ENCODE data around the gene DSCAML1.

Gene DSCAML1

GRCh38 chr11:117480221-117480620 is 316.8 kb downstream of the DSCAML1 start:
- no peak for DNase-seq

- DNase-seq = no peak
Observed at GRCh38 chr11:117479372-117479771, 317.6 kb downstream of the DSCAML1 start.

GRCh38 chr11:117478926-117479325 is 318.1 kb downstream of the DSCAML1 start:
- no peak for DNase-seq

GRCh38 chr11:117478126-117478860 is 318.7 kb downstream of the DSCAML1 start:
- no peak for DNase-seq

DNA sequence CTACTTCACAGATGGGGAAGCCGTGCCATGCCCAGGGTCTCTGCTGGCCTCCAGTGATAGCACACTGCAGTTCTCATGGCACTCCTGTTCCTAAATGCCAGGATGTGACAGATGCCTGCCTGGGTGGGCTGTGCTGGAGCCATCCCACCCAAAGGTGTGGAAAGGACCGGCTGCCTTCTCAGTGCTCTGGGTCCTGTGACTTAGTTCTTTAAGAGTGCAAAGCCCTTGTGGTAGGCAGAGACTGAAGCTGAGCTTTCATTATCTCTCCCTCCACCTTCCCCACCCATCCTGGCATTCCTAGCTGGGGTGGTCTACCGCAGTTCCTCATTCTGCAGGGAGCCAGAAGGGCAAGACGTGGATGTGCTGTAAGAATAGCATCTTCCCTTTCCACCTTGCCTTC is 319.3 kb downstream of the DSCAML1 start:
- no peak for DNase-seq

GRCh38 chr11:117476531-117477142 is 320.4 kb downstream of the DSCAML1 start:
- DNase-seq = no peak

GRCh38 chr11:117475716-117476530 is 321.1 kb downstream of the DSCAML1 start:
- DNase-seq = no peak

GRCh38 chr11:117473481-117474091 is 323.4 kb downstream of the DSCAML1 start:
- no peak for DNase-seq

GRCh38 chr11:117471776-117472175 is 325.2 kb downstream of the DSCAML1 start:
- no peak for DNase-seq

DNA sequence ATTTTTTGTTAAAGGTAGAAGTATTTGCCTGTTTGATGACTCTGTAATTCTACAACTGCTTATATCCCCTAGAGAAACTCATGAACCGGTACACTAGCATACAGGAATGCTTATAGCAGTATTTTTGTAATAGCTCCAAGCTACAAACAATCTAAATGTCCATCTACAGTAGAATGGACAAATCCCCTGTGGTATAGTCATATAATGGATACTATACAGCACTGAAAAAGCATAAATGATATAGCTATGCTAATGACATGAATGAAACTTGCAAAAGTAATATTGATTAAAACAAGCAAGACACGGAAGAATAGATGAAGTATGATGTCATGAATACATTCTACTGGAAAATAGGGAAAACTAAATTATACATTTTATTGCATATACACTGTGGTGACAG is 326.4 kb downstream of the DSCAML1 start:
- DNase-seq = no peak

- DNase-seq = no peak
Observed at GRCh38 chr11:117468888-117469287, 328.1 kb downstream of the DSCAML1 start.

GRCh38 chr11:117467770-117468169 is 329.2 kb downstream of the DSCAML1 start:
- DNase-seq = no peak

- no peak for DNase-seq
Observed at GRCh38 chr11:117466966-117467365, 330.1 kb downstream of the DSCAML1 start.

- no peak for DNase-seq
Observed at GRCh38 chr11:117465236-117465997, 331.6 kb downstream of the DSCAML1 start.

DNA sequence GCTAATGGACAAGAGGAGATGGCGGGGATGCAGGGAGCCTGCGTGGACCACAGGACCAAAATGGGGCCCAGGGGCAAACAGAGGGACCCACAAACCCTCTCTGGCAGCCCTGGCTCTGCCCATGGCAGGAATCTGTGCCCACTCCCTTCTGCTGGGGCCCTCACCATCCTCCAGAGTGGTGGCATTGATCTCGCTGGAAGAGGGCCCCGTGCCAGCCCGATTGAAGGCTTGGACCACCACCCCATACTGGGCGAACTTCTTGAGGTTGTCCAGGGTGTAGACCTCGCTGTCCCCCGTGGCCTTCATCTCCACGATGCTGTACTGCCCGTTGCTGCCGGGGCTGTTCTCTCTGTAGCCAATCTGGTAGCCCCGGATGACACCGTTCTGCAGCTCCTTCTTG is 332.2 kb downstream of the DSCAML1 start:
- no peak for DNase-seq

GRCh38 chr11:117462864-117463247 is 334.2 kb downstream of the DSCAML1 start:
- DNase-seq = no peak

GRCh38 chr11:117462183-117462863 is 334.7 kb downstream of the DSCAML1 start:
- no peak for DNase-seq

DNA sequence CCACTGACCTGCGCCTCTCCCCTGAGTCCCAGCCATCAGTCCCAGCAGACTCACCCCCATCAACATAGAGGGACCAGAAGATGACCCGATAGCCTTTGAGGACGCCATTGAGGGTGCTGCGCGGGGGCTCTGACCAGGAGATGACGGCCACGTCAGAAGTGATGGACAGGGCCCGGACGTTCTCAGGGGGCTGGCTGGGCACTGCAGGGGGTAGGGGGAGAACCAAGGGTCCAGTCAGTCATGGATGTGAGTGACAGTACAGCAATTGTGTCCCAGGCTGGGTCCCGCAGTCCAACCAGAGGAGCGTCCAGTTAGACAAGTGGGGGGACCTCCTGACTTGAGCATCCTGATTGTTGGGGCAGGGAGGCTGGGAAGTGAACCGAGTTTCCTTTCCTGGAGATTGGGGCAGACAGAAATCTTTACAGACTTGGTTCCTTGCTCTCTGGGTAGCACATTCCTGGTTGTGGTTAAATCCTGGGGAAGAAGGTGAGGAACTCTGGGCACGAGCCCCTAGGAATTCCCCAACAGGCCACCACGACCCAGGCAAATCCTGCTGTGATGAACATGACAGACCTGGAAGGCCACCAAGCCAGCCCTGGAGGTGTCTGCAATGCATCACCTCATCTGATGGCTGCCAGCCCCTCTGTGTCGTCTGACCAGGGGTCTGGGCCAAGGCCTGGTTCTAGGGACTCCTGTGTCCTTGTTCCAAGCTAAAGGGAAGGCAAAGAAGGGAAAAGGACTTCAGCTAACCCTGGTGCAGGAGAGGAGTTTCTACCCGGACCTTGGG is 335.4 kb downstream of the DSCAML1 start:
- no peak for DNase-seq

DNA sequence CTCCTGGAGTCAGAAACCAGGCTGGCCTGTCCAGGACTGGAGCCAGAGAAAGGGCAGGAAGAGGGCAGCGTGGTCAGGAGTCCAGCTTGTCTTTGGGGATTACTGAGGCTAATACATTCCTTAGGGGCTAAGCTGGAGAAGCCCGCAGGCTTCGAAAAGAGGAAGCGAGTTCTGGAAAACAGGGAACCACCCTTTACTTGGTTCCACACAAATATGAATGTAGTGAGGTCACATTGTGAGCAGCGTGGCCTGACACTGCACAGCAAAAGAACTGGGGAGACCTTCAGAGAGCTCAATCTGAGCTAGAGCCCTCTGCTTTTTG is 337.1 kb downstream of the DSCAML1 start:
- no peak for DNase-seq

GRCh38 chr11:117459123-117459978 is 337.7 kb downstream of the DSCAML1 start:
- DNase-seq = no peak

All from GF-D8 (cell line).